ENCODE data around the gene ARHGAP45.

Gene ARHGAP45

GRCh38 chr19:1069009-1069779 is 2.2 kb downstream of the ARHGAP45 start:
- H3K4me3 ChIP-seq: no peak overlapping the region
- H3K9me3 ChIP-seq (ENCODE audit: low read depth, low read length): no peaks in the 10 kb centered on the region
- no peaks in the 10 kb centered on the region for H3K36me3 ChIP-seq (ENCODE audit: insufficient read depth, low read length)
- TF ChIP-seq POLR2AphosphoS5 (IDR thresholded peaks at IDR 0.05; ENCODE audit: borderline replicate concordance, low read depth, low read length): no peak
- no peak for TF ChIP-seq FOXP2 (optimal IDR thresholded peaks at IDR 0.05; ENCODE audit: control extremely low read depth, extremely low read length, insufficient read depth)
- no peak for TF ChIP-seq EZH2 (IDR thresholded peaks at IDR 0.05)
- no peak for DNase-seq (ENCODE audit: low read depth, low spot score)
- no peak overlapping the region for H3K27ac ChIP-seq
- no peak overlapping the region for H3K9ac ChIP-seq (ENCODE audit: insufficient read length)

GRCh38 chr19:1070576-1070930 is 3.6 kb downstream of the ARHGAP45 start:
- H3K9ac ChIP-seq (ENCODE audit: insufficient read length): no peak overlapping the region
- no peak for DNase-seq (ENCODE audit: low read depth, low spot score)
- TF ChIP-seq FOXP2 (optimal IDR thresholded peaks at IDR 0.05; ENCODE audit: control extremely low read depth, extremely low read length, insufficient read depth) (no peak), EZH2 (IDR thresholded peaks at IDR 0.05) (no peak), POLR2AphosphoS5 (IDR thresholded peaks at IDR 0.05; ENCODE audit: borderline replicate concordance, low read depth, low read length) (no peak)
- no peaks in the 10 kb centered on the region for H3K9me3 ChIP-seq (ENCODE audit: low read depth, low read length)
- no peaks in the 10 kb centered on the region for H3K36me3 ChIP-seq (ENCODE audit: insufficient read depth, low read length)
- H3K27ac ChIP-seq: no peak overlapping the region
- H3K4me3 ChIP-seq: peak overlapping the region; percentile 49

GRCh38 chr19:1070931-1071791 is 4.2 kb downstream of the ARHGAP45 start:
- TF ChIP-seq EZH2 (IDR thresholded peaks at IDR 0.05): no peak
- TF ChIP-seq POLR2AphosphoS5 (IDR thresholded peaks at IDR 0.05; ENCODE audit: borderline replicate concordance, low read depth, low read length): no peak
- no peak for TF ChIP-seq FOXP2 (optimal IDR thresholded peaks at IDR 0.05; ENCODE audit: control extremely low read depth, extremely low read length, insufficient read depth)
- DNase-seq (ENCODE audit: low read depth, low spot score): no peak
- Histone ChIP-seq H3K4me3 (peak overlapping the region; percentile 49), H3K9ac (ENCODE audit: insufficient read length) (no peak overlapping the region), H3K36me3 (ENCODE audit: insufficient read depth, low read length) (no peaks in the 10 kb centered on the region), H3K9me3 (ENCODE audit: low read depth, low read length) (no peaks in the 10 kb centered on the region), H3K27ac (no peak overlapping the region)

- H3K9me3 ChIP-seq (ENCODE audit: low read depth, low read length): no peaks in the 10 kb centered on the region
- no peak for TF ChIP-seq FOXP2 (optimal IDR thresholded peaks at IDR 0.05; ENCODE audit: control extremely low read depth, extremely low read length, insufficient read depth)
- H3K36me3 ChIP-seq (ENCODE audit: insufficient read depth, low read length): no peaks in the 10 kb centered on the region
- no peak overlapping the region for H3K9ac ChIP-seq (ENCODE audit: insufficient read length)
- DNase-seq (ENCODE audit: low read depth, low spot score): no peak
- H3K27ac ChIP-seq: no peak overlapping the region
- H3K4me3 ChIP-seq: no peak overlapping the region
Measured at GRCh38 chr19:1072371-1073015, 5.5 kb downstream of the ARHGAP45 start.

- Histone ChIP-seq H3K9ac (ENCODE audit: insufficient read length) (no peak overlapping the region), H3K9me3 (ENCODE audit: low read depth, low read length) (no peaks in the 10 kb centered on the region), H3K4me3 (no peak overlapping the region), H3K27ac (no peak overlapping the region), H3K36me3 (ENCODE audit: insufficient read depth, low read length) (no peaks in the 10 kb centered on the region)
- no peak for DNase-seq (ENCODE audit: low read depth, low spot score)
- TF ChIP-seq POLR2AphosphoS5 (IDR thresholded peaks at IDR 0.05; ENCODE audit: borderline replicate concordance, low read depth, low read length): no peak
- no peak for TF ChIP-seq FOXP2 (optimal IDR thresholded peaks at IDR 0.05; ENCODE audit: control extremely low read depth, extremely low read length, insufficient read depth)
- no peak for TF ChIP-seq EZH2 (IDR thresholded peaks at IDR 0.05)
Measured at GRCh38 chr19:1073063-1073955, 6.3 kb downstream of the ARHGAP45 start.

- H3K9me3 ChIP-seq (ENCODE audit: low read depth, low read length): no peaks in the 10 kb centered on the region
- no peak overlapping the region for H3K9ac ChIP-seq (ENCODE audit: insufficient read length)
- H3K27ac ChIP-seq: no peak overlapping the region
- no peaks in the 10 kb centered on the region for H3K36me3 ChIP-seq (ENCODE audit: insufficient read depth, low read length)
- no peak for TF ChIP-seq EZH2 (IDR thresholded peaks at IDR 0.05)
- H3K4me3 ChIP-seq: peak overlapping the region; percentile 67
- no peak for DNase-seq (ENCODE audit: low read depth, low spot score)
Measured at GRCh38 chr19:1073956-1074517, 7.1 kb downstream of the ARHGAP45 start.

- H3K27ac ChIP-seq: no peak overlapping the region
- no peak for DNase-seq (ENCODE audit: low read depth, low spot score)
- H3K9me3 ChIP-seq (ENCODE audit: low read depth, low read length): no peaks in the 10 kb centered on the region
- no peak overlapping the region for H3K9ac ChIP-seq (ENCODE audit: insufficient read length)
- H3K4me3 ChIP-seq: peak overlapping the region; percentile 78
- H3K36me3 ChIP-seq (ENCODE audit: insufficient read depth, low read length): no peaks in the 10 kb centered on the region
- TF ChIP-seq EZH2 (IDR thresholded peaks at IDR 0.05) (no peak), POLR2AphosphoS5 (IDR thresholded peaks at IDR 0.05; ENCODE audit: borderline replicate concordance, low read depth, low read length) (peak; percentile 74; the same call in 1 of the 2 replicates)
Measured at GRCh38 chr19:1074544-1075283, 7.7 kb downstream of the ARHGAP45 start.
